GM12878 (cell line): ENCODE measurements around the gene CAP2. TPM values are rescaled to one million over a fixed set of nuclear protein-coding genes. Genes with fewer than 3 reads are reported as not detected.

Source experiments
- ATAC-seq: fragments of 200-7000 bp; cut with Tn5 transposase; 3 replicates; pipeline ENCODE4 v1.9.1; 2020; ENCODE audit warnings: mild to moderate bottlenecking, moderate library complexity
- BruUV-seq: library from RNA; stranded (reverse); fragments of 400-500 nt; replicated peaks from 2 replicates; lab custom pipeline; 2021; lab: Mats Ljungman, UMichigan
- CTCF ChIA-PET: fragments of 300-600 bp; sonication (Branson Sonifier 250); formaldehyde crosslinking; extraction: SDS; loops from one replicate; lab custom pipeline; 2021; ENCODE audit warnings: inconsistent platforms; lab: Yijun Ruan, JAX
- POLR2A ChIA-PET: fragments of 350-600 bp; formaldehyde crosslinking; extraction: SDS; loops from one replicate; lab custom pipeline; 2021; ENCODE audit warnings: inconsistent platforms; lab: Charles Lee
- RAD21 ChIA-PET: fragments of 300-600 bp; sonication (Branson Sonifier 250); formaldehyde crosslinking; loops from one replicate; lab custom pipeline; 2023; ENCODE audit warnings: antibody characterized with exemption; ENCODE audit not compliant: unreplicated experiment; lab: Charles Lee
- SMC1A ChIA-PET: fragments of 300-600 bp; sonication (Branson Sonifier 250); formaldehyde crosslinking; loops from one replicate; lab custom pipeline; 2023; ENCODE audit not compliant: unreplicated experiment, uncharacterized antibody; lab: Charles Lee
- DNase-seq: peaks from one replicate; pipeline ENCODE4 v3.0.0-alpha.2; 2011; ENCODE audit warnings: low read depth, low spot score
- FAIRE-seq: peaks from 3 replicates; lab custom pipeline; 2011; peaks lifted over from hg19 to GRCh38; lab: Jason Lieb, UNC
- H2AFZ ChIP-seq: 2 replicates; pipeline ENCODE4 v1.6.0; 2011; ENCODE audit warnings: low read depth, low read length, control low read depth; ENCODE audit not compliant: control insufficient read depth
- H3K27ac ChIP-seq: 2 replicates; pipeline ENCODE4 v1.5.1; 2011; ENCODE audit warnings: control low read depth; ENCODE audit not compliant: control insufficient read depth, insufficient read depth
- H3K27me3 ChIP-seq, 2 experiments: replicated peaks in 1 of 2; 2 replicates each; pipeline versions ENCODE4 v1.6.0 to v1.6.1; 2011; ENCODE audit warnings: low read length in 1 of 2; ENCODE audit not compliant: control insufficient read depth in 2 of 2, insufficient read depth in 2 of 2
- H3K36me3 ChIP-seq, 2 experiments: 2 replicates each; pipeline ENCODE4 v1.5.1; 2011; ENCODE audit warnings: low read length in 1 of 2; ENCODE audit not compliant: control insufficient read depth in 2 of 2, insufficient read depth in 2 of 2
- H3K4me1 ChIP-seq: 2 replicates; pipeline ENCODE4 v1.6.1; 2011; ENCODE audit warnings: mild to moderate bottlenecking, low read length, moderate library complexity, mixed read lengths; ENCODE audit not compliant: control insufficient read depth, insufficient read depth
- H3K4me2 ChIP-seq: 2 replicates; pipeline ENCODE4 v1.6.0; 2011; ENCODE audit warnings: control low read depth; ENCODE audit not compliant: control insufficient read depth, insufficient read depth
- H3K4me3 ChIP-seq: fragments of 200-600 bp; sonication (generic); 2 replicates; pipeline ENCODE4 v1.5.1; 2016
- H3K79me2 ChIP-seq: 2 replicates; pipeline ENCODE4 v1.6.0; 2011; ENCODE audit warnings: low read length; ENCODE audit not compliant: control insufficient read depth, insufficient read depth
- H3K9ac ChIP-seq: 2 replicates; pipeline ENCODE4 v1.8.0; 2011; ENCODE audit warnings: low read length, control low read depth, mixed read lengths; ENCODE audit not compliant: control insufficient read depth, insufficient read depth
- H3K9me3 ChIP-seq: replicated peaks from 3 replicates; pipeline ENCODE4 v1.5.1; 2011; ENCODE audit warnings: mild to moderate bottlenecking, low read length; ENCODE audit not compliant: control insufficient read depth, insufficient read depth
- H4K20me1 ChIP-seq: 2 replicates; pipeline ENCODE4 v1.6.0; 2011; ENCODE audit not compliant: control insufficient read depth, insufficient read depth
- ATF7 ChIP-seq: fragments of 450-650 bp; IDR thresholded peaks from 2 replicates; pipeline ENCODE4 v1.6.1; 2016; ENCODE audit warnings: low read depth, mild to moderate bottlenecking
- BRCA1 ChIP-seq: IDR thresholded peaks from 2 replicates; pipeline ENCODE4 v1.6.1; 2011; ENCODE audit warnings: low read depth, low read length, improper control_type of control experiment
- CHD1 ChIP-seq: IDR thresholded peaks from 2 replicates; pipeline ENCODE4 v1.6.1; 2012; ENCODE audit warnings: low read depth, low read length, improper control_type of control experiment
- HDAC6 ChIP-seq: fragments of 200-600 bp; sonication (generic); IDR thresholded peaks from one replicate; pipeline ENCODE4 v1.8.0; 2017; ENCODE audit warnings: antibody characterized with exemption; ENCODE audit not compliant: unreplicated experiment
- IRF4 ChIP-seq: IDR thresholded peaks from 2 replicates; pipeline ENCODE4 v1.6.1; 2011; ENCODE audit warnings: low read depth, low read length
- LARP7 ChIP-seq: fragments of 450-650 bp; IDR thresholded peaks from 2 replicates; pipeline ENCODE4 v1.6.1; 2017; ENCODE audit warnings: mild to moderate bottlenecking
- MTA3 ChIP-seq: IDR thresholded peaks from 2 replicates; pipeline ENCODE4 v1.6.1; 2012; ENCODE audit warnings: low read length, inconsistent platforms, borderline replicate concordance
- PAX5 ChIP-seq: IDR thresholded peaks from 2 replicates; pipeline ENCODE4 v1.6.1; 2011; ENCODE audit warnings: low read depth, low read length, borderline replicate concordance
- PML ChIP-seq: IDR thresholded peaks from 2 replicates; pipeline ENCODE4 v1.6.1; 2012; ENCODE audit warnings: low read length, inconsistent platforms
- SMAD5 ChIP-seq: IDR thresholded peaks from 2 replicates; pipeline ENCODE4 v1.6.1; 2016; ENCODE audit warnings: antibody characterized with exemption, low read depth
- SP1 ChIP-seq: IDR thresholded peaks from one replicate; pipeline ENCODE4 v1.6.1; 2011; ENCODE audit warnings: low read depth, low read length
- TBL1XR1 ChIP-seq: IDR thresholded peaks from 2 replicates; pipeline ENCODE4 v1.6.1; 2012; ENCODE audit warnings: low read depth, low read length, improper control_type of control experiment
- ZNF207 ChIP-seq: fragments of 450-650 bp; IDR thresholded peaks from 2 replicates; pipeline ENCODE4 v1.6.1; 2014; ENCODE audit warnings: antibody characterized with exemption, mild to moderate bottlenecking, borderline replicate concordance
- WGBS: methylation state at CpG from one replicate; pipeline ENCODE4 v1.1.6; 2016; ENCODE audit warnings: low lambda C conversion rate; ENCODE audit not compliant: insufficient replicate concordance, insufficient coverage; ENCODE audit errors: missing lambda C conversion rate; 5-methylcytosine and 5-hydroxymethylcytosine counted together
- in situ Hi-C: fragments of 300-500 bp; cut with MboI; formaldehyde crosslinking; loops from 9 replicates; pipeline ENCODE4 v1.14.3; 2018; ENCODE audit warnings: mixed read lengths
- intact Hi-C: fragments of 100-400 bp; cut with micrococcal nuclease; formaldehyde crosslinking; loops from one replicate; pipeline ENCODE4 v1.14.2; 2022; ENCODE audit not compliant: unreplicated experiment
- polyA plus RNA-seq, 11 experiments: library from polyadenylated mRNA; depleted of rRNA in 4 of 11; unstranded in 6 of 11; stranded (reverse) in 5 of 11; fragments of >200 nt; fragmentation: Nextera tagmentation in 4 of 11; fragmentation: Illumina TruSeq in 1 of 11; extraction: Ambion mirVana in 4 of 11; extraction: Trizol in 1 of 11; gene quantifications; 1 replicate in 1 of 11; 2 replicates in 10 of 11; pipeline versions ENCODE4 v1.2.1 to v1.2.3, GENCODE V29; 2011 to 2016; ENCODE audit warnings: inconsistent platforms in 2 of 11, missing spikeins in 2 of 11, low read depth in 1 of 11
- total RNA-seq, 4 experiments: library from RNA; depleted of rRNA in 3 of 4; stranded (reverse); fragments of >200 nt in 3 of 4; fragmentation: Illumina TruSeq in 1 of 4; extraction: Trizol in 1 of 4; gene quantifications; 2 replicates each; pipeline versions ENCODE4 v1.2.1 to v1.2.3, GENCODE V29; 2013 to 2021
- TF ChIP-seq, protein P1 (sequence below): IDR thresholded peaks from 2 replicates; pipeline ENCODE4 v1.6.1; 2011; ENCODE audit warnings: low read depth, mild to moderate bottlenecking, low read length, moderate library complexity, borderline replicate concordance; ENCODE audit errors: extremely low read depth
- TF ChIP-seq, protein P2 (sequence below): IDR thresholded peaks from 2 replicates; pipeline ENCODE4 v1.6.1; 2012; ENCODE audit warnings: low read depth, low read length, improper control_type of control experiment
- TF ChIP-seq, protein P3 (sequence below), 3 experiments: IDR thresholded peaks in 2 of 3; conservative IDR thresholded peaks in 1 of 3; 2 replicates each; pipeline ENCODE4 v1.5.1; 2011; ENCODE audit warnings: low read depth in 3 of 3, low read length in 3 of 3, mild to moderate bottlenecking in 3 of 3, control low read depth in 2 of 3, moderate library complexity in 2 of 3, inconsistent platforms in 1 of 3, mixed read lengths in 1 of 3; ENCODE audit not compliant: control insufficient read depth in 2 of 3, insufficient read depth in 1 of 3; ENCODE audit errors: extremely low read depth in 1 of 3

CAP2 gene
- total and polyA plus RNA-seq, 10 of the 15 experiments (the other 5 are each of a cell fraction or from before 2014, with no cell fraction given) = 0.10 to 2.0 (median 0.15) TPM; not detected in 7

DNA sequence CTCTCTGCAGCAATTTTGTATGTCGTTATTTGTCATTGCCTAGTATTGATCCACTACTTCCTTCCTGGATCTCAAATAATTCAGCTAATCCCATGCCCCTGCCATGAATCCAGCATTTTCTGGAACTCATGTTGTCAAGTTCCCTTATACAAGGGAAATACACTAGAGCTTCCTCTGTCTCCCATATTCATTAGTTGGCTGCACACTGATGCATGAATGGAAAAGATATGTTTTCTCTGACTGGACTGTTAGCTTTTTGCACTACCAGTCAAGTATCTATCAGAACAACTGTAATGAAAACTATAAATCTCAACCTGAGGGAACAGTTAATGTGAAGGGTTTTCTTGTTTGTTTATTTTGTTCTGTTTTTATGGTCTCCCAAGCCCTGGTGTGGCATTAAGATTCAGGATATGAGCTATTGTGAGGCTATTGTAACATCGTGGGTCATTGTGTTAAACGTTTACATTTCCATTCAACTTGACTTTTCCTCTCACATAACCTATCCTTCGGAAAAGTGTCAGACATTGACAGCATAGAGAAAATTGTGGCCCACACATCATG is 104.2 kb downstream of the CAP2 start:
- DNase-seq = no peak
- no peaks in the 10 kb centered on the region for H4K20me1 ChIP-seq
- ChIA-PET RAD21 (interaction anchor here (2.0 kb wide), 1 partner anchor 92 kb away, joined by 6 read pairs; no protein-coding TSS in a partner anchor), SMC1A (interaction anchor here (1.1 to 2.4 kb wide), 6 partner anchors 9 to 102 kb away, joined by 3 to 10 read pairs (median 4); no protein-coding TSS in a partner anchor), CTCF (interaction anchor here (0.7 to 3.8 kb wide), 3 partner anchors 7 to 27 kb away, joined by 3 to 19 read pairs (median 5); no protein-coding TSS in a partner anchor), POLR2A (no interaction called here)
- H3K79me2 ChIP-seq = no peaks in the 10 kb centered on the region
- H2AFZ ChIP-seq = no peak overlapping the region
- TF ChIP-seq BRCA1 (no peak), SMAD5 (no peak), HDAC6 (no peak), IRF4 (no peak), TBL1XR1 (no peak), CHD1 (no peak), ZNF207 (no peak), PAX5 (no peak), PML (no peak), LARP7 (no peak), ATF7 (no peak), MTA3 (no peak), SP1 (no peak)
- TF ChIP-seq, protein P1, sequence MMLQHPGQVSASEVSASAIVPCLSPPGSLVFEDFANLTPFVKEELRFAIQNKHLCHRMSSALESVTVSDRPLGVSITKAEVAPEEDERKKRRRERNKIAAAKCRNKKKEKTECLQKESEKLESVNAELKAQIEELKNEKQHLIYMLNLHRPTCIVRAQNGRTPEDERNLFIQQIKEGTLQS = no peak
- TF ChIP-seq, protein P2, sequence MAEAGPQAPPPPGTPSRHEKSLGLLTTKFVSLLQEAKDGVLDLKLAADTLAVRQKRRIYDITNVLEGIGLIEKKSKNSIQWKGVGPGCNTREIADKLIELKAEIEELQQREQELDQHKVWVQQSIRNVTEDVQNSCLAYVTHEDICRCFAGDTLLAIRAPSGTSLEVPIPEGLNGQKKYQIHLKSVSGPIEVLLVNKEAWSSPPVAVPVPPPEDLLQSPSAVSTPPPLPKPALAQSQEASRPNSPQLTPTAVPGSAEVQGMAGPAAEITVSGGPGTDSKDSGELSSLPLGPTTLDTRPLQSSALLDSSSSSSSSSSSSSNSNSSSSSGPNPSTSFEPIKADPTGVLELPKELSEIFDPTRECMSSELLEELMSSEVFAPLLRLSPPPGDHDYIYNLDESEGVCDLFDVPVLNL = no peak
- TF ChIP-seq, protein P3, sequence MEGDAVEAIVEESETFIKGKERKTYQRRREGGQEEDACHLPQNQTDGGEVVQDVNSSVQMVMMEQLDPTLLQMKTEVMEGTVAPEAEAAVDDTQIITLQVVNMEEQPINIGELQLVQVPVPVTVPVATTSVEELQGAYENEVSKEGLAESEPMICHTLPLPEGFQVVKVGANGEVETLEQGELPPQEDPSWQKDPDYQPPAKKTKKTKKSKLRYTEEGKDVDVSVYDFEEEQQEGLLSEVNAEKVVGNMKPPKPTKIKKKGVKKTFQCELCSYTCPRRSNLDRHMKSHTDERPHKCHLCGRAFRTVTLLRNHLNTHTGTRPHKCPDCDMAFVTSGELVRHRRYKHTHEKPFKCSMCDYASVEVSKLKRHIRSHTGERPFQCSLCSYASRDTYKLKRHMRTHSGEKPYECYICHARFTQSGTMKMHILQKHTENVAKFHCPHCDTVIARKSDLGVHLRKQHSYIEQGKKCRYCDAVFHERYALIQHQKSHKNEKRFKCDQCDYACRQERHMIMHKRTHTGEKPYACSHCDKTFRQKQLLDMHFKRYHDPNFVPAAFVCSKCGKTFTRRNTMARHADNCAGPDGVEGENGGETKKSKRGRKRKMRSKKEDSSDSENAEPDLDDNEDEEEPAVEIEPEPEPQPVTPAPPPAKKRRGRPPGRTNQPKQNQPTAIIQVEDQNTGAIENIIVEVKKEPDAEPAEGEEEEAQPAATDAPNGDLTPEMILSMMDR (IDR thresholded peaks at IDR 0.05 in 2 of 3, conservative IDR thresholded peaks at IDR 0.05 in 1 of 3; ENCODE audit: control insufficient read depth in 2 of 3, extremely low read depth in 1 of 3, insufficient read depth in 1 of 3, low read depth in 3 of 3, low read length in 3 of 3) = no peak
- no peaks in the 10 kb centered on the region for H3K9me3 ChIP-seq
- in situ Hi-C loops (no loop called here), intact Hi-C loops (no loop called here)
- no peaks in the 10 kb centered on the region for H3K27me3 ChIP-seq
- 26% methylated on average over 4 of the region's 4 CpGs for WGBS
- no peak overlapping the region for H3K4me3 ChIP-seq
- no peak for ATAC-seq
- no peak for FAIRE-seq
- H3K27ac ChIP-seq = no peak overlapping the region
- no peaks in the 10 kb centered on the region for H3K36me3 ChIP-seq
- no peaks in the 10 kb centered on the region for H3K4me1 ChIP-seq
- no peak overlapping the region for H3K9ac ChIP-seq
- H3K4me2 ChIP-seq = no peak overlapping the region
- BruUV-seq = no TSS peak
